GM12891 (cell line): Measurements from ENCODE around the gene KIRREL2.
A peak's percentile ranks its signal among the peaks of the same experiment; 100 is the strongest.
"Not testable (repeated sequence)": the region's sequence is repeated elsewhere in the genome, so short reads cannot be mapped to it uniquely, and the experiment has no call there.

ENCODE experiments used
- DNase-seq: peaks from one replicate; pipeline ENCODE4 v3.0.0; 2011; ENCODE audit warnings: low spot score; ENCODE audit not compliant: insufficient read length
- FAIRE-seq: peaks from 2 replicates; lab custom pipeline; 2011; peaks lifted over from hg19 to GRCh38; lab: Jason Lieb, UNC
- PAX5 ChIP-seq: IDR thresholded peaks from 2 replicates; pipeline ENCODE4 v1.6.1; 2011; ENCODE audit warnings: low read length, moderate library complexity, mild to moderate bottlenecking; ENCODE audit not compliant: insufficient read depth, severe bottlenecking
- POLR2A ChIP-seq: IDR thresholded peaks from 2 replicates; pipeline ENCODE4 v1.6.1; 2011; ENCODE audit warnings: low read depth, low read length, control low read depth
- POLR2AphosphoS5 ChIP-seq: IDR thresholded peaks from 2 replicates; pipeline ENCODE4 v1.6.1; 2011; ENCODE audit warnings: low read depth, low read length, control low read depth
- POU2F2 ChIP-seq: IDR thresholded peaks from 2 replicates; pipeline ENCODE4 v1.6.1; 2011; ENCODE audit warnings: low read depth, mild to moderate bottlenecking, control low read depth, low read length, moderate library complexity
- SPI1 ChIP-seq: IDR thresholded peaks from 2 replicates; pipeline ENCODE4 v1.6.1; 2011; ENCODE audit warnings: low read depth, low read length, control low read depth
- TAF1 ChIP-seq: IDR thresholded peaks from 2 replicates; pipeline ENCODE4 v1.6.1; 2011; ENCODE audit warnings: low read depth, low read length, control low read depth

Gene KIRREL2

DNA sequence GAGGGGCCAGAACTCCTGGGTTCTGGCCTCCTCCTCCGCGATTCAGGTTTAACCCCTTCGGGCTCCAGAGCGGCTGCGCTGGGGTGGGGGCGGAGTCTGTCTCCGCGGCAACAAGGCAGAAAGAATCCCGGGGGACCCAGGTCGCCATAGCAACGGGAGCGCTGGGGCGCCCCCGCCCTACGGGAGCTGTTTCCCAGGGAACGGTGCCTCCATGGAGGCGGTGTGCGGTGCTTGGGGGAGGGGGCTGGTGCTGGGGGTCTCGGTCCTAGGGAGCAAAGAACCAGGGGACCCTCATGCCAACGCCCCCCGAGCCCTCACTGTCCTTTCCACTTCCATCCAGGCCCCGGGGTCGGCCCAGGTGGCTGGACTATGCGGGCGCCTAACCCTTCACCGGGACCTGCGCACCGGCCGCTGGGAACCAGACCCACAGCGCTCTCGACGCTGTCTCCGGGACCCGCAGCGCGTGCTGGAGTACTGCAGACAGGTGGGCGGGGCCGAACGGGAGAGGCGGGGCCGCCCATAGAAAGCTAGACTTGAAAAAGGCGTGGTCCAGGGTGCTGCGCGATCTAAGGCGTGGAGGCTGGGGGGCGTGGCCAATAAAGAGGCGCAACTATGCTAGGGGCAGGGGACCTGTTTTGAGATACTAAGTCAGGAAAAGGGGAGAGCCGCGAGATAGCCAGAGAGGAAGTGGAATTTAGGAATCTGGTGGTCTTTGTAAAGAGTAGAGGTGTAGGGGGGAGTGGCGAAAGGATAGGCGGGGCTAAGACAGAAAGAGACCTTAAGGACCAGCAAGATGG is 12.8 kb downstream of the KIRREL2 start:
- peak; percentile 87 for DNase-seq
- FAIRE-seq = peak; percentile 88
- TF ChIP-seq PAX5 (no peak), POLR2AphosphoS5 (no peak), POU2F2 (no peak), POLR2A (no peak), TAF1 (no peak), SPI1 (no peak)

DNA sequence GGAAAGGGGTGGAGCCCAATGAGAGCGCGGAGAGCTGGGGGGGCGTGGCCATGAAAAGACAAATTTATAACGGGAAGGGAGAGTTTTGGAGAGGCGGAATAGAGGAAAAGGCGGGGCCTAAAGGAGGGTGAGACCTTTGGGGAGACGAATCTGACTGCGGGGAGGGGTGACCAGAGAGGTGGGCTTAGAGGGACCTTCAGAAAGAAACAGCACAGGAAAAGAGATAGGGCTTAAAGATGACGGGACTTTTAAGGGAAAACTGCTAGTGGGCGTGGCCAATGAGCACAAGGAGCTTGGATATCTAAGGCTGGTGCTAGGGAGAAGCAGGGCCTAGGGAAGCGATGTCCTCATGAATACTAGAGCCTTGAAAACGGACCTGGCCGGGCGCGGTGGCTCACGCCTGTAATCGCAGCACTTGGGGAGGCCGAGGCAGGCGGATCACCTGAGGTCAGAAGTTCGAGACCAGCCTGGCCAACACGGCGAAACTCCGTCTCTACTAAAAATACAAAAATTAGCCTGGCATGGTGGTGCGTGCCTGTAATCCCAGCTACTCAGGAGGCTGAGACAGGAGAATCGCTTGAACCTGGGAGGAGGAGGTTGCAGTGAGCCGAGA is 13.5 kb downstream of the KIRREL2 start:
- DNase-seq, FAIRE-seq: not testable (repeated sequence)

DNA sequence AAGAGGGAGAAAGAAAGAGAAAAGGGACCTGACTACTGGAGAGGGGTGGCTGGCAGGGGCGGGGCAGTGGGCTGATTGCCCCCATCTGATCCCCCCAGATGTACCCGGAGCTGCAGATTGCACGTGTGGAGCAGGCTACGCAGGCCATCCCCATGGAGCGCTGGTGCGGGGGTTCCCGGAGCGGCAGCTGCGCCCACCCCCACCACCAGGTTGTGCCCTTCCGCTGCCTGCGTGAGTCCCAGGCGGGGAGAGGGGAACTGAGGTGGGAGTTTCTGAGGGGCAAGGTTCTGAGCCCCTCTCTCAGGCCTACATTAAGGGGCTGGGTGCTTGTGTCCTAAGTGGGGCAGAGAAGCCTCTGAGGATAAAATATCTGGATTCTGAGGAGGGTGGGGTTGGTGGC is 14.1 kb downstream of the KIRREL2 start:
- DNase-seq = no peak
- no peak for FAIRE-seq
- no peak for TF ChIP-seq SPI1
- TF ChIP-seq POLR2AphosphoS5 = no peak
- no peak for TF ChIP-seq TAF1
- TF ChIP-seq PAX5 = no peak
- TF ChIP-seq POU2F2 = no peak
- TF ChIP-seq POLR2A = no peak

DNA sequence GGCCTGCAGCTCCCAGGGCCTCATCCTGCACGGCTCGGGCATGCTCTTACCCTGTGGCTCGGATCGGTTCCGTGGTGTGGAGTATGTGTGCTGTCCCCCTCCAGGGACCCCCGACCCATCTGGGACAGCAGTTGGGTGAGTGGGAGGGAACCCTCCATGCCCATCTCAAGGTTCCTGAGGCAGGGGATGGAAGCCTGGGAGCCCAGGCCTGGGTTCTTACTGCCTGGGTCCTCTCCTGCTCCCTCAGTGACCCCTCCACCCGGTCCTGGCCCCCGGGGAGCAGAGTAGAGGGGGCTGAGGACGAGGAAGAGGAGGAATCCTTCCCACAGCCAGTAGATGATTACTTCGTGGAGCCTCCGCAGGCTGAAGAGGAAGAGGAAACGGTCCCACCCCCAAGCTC is 14.9 kb downstream of the KIRREL2 start:
- no peak for FAIRE-seq

DNA sequence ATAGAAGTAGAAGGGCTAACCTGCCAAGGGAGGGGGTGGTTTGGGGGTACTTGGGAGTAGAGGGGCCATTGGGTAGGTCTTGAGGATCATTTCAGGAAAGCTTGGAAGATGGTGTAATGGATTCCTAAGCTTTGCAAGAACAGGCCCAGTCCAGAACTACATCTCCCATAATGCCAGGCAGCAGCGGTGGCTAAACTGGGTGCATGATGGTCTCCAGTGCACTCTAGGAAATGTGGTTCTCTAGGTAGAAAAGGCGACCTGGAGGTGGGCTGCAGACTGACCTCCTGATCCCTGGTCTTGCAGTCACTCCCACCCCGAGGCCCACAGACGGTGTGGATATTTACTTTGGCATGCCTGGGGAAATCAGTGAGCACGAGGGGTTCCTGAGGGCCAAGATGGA is 15.5 kb downstream of the KIRREL2 start:
- no peak for DNase-seq
- TF ChIP-seq POLR2A (no peak), PAX5 (no peak), SPI1 (no peak), TAF1 (no peak), POLR2AphosphoS5 (no peak), POU2F2 (no peak)
- peak; percentile 35 for FAIRE-seq

More for the DNA sequence above, 14.9 kb downstream of the KIRREL2 start:
- no peak for DNase-seq
- no peak for TF ChIP-seq TAF1
- TF ChIP-seq POLR2AphosphoS5 = no peak
- no peak for TF ChIP-seq POU2F2
- no peak for TF ChIP-seq POLR2A
- no peak for TF ChIP-seq SPI1
- TF ChIP-seq PAX5 = no peak

DNA sequence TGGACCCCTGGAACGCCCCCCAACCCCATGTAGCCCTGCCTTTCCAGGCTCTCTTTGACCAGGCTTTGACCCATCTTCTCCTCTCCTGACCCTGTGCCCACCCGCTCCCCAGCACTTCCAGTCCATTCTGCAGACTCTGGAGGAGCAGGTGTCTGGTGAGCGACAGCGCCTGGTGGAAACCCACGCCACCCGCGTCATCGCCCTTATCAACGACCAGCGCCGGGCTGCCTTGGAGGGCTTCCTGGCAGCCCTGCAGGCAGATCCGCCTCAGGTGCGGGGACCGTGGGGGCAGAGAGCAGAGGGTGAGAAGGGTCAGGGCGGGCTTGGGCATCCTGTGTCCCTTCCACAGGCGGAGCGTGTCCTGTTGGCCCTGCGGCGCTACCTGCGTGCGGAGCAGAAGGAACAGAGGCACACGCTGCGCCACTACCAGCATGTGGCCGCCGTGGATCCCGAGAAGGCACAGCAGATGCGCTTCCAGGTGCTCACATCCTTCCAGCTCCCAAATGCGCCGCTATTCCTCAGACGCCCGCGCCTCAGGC is 17.8 kb downstream of the KIRREL2 start:
- no peak for TF ChIP-seq TAF1
- no peak for TF ChIP-seq POLR2AphosphoS5
- no peak for TF ChIP-seq PAX5
- no peak for TF ChIP-seq POU2F2
- TF ChIP-seq SPI1 = no peak
- TF ChIP-seq POLR2A = no peak
- no peak for DNase-seq
- no peak for FAIRE-seq

DNA sequence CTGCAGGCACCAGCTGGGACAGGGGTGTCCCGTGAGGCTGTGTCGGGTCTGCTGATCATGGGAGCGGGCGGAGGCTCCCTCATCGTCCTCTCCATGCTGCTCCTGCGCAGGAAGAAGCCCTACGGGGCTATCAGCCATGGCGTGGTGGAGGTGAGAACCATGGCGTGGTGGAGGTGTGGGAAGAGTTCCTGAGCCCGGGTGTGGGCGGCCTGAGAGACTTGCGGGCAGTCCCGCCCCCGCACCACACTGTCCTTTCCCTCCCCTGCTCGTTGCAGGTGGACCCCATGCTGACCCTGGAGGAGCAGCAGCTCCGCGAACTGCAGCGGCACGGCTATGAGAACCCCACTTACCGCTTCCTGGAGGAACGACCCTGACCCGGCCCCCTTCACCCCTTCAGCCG is 22.4 kb downstream of the KIRREL2 start:
- FAIRE-seq (no peak), DNase-seq (no peak)
- TF ChIP-seq TAF1 (no peak), SPI1 (no peak), POLR2A (no peak), POLR2AphosphoS5 (no peak), POU2F2 (no peak), PAX5 (no peak)

DNA sequence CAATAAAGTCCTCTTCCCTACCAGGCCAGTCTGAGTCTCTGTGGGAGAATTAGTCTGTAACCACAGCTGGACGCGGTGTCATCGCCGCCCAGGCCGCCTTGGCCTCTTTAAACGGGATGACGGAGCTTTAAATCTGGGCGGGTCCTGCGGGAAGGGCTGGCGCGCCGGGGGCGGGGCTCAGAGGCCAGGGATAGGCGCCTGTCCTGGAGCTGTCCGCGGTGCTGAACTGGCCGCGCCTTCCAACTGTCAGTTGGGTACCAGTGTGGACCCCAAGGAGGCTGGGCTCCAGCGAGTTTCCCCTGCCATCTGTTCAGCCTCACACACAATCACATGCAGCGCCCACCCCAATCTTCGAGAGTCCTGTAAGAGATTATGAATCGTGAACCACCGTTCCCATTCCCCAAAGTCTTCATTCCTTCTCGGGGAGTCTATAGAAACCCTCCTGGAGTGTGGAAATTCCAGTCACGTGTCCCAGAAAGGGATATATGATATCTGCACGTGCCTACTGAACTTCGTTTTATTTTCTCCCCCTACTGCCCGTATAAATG is 23.1 kb downstream of the KIRREL2 start:
- DNase-seq (peak; percentile 72), FAIRE-seq (peak; percentile 56)
- no peak for TF ChIP-seq POLR2A
- no peak for TF ChIP-seq TAF1
- TF ChIP-seq PAX5 = no peak
- TF ChIP-seq POLR2AphosphoS5 = no peak
- TF ChIP-seq POU2F2 = no peak
- no peak for TF ChIP-seq SPI1

DNA sequence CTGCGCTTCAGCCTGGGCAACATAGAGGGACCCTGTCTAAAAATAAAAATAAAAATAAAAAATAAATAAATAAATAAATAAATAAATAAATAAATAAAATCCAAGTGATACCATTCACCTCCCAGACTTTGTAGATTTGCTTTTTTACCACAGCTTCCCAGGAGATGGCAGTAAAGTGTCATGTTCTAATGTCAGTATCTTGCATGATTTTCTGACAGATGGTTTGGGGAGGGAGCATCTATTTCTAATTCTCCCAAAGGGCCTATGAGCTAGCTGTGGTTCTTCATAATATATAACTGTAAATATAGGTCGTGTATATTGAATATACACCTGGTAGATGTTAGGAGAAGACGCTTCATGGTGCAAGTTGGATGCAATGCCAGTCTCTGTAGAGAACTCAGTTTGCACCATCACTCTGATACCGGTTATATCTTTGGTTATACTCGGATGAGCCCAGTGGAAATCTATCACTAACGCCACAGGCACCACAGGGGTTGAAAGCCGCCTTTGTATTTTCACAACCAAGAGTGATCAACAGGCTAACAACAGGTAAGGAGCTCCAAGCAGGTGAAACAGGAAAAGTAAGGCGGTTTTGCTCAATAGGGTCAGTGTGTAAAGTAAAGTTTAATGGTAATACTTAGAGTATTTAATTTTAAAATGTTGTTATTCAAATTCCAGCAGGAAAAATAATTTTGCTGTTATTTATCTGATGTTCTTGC is 25.6 kb downstream of the KIRREL2 start:
- no peak for TF ChIP-seq POLR2AphosphoS5
- TF ChIP-seq TAF1 = no peak
- TF ChIP-seq POLR2A = no peak
- TF ChIP-seq POU2F2 = no peak
- no peak for TF ChIP-seq PAX5
- TF ChIP-seq SPI1 = no peak
- DNase-seq = no peak
- peak; percentile 26 for FAIRE-seq
